Measurements from ENCODE around the gene MTHFD1L. TPM values are rescaled to one million over a fixed set of nuclear protein-coding genes. Genes with fewer than 3 reads are reported as not detected.

The MTHFD1L gene
- total and polyA plus RNA-seq, 2 of the 4 experiments (the other 2 are of a cell fraction), result 43.5 to 53.2 TPM

DNA sequence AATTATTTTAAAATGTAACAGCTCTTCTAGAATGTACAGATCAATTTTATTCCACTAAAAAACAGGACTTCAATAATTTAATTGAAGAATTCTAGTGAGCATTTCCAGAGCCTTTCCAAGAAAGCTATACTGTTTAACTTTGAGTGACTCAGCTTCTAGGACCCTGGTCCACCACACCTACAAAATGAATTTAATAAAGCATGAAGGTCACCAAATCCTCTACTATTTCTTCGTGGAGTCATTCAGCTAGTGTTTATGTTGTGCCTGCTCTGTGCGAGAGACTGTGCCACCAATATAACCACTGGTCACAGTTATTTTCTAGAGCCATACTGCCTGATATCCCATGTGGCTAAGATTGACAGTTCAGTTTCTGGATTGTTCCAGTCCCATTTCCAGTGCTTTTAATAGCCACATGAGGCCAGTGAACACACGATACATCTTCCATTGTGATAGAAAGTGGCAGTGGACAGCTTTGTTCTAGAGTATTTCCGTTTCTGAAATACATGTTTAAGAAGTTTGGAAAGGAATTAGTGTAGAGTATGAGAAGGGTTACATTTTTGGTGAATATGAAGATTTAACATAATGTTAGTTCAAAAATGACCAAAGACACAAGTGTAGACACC lies 160.7 kb downstream of the MTHFD1L start:
- H3K27ac ChIP-seq (ENCODE audit: insufficient read depth, low read length), result no peak overlapping the region
- in situ Hi-C loops (cut with MboI; ENCODE audit: low sequenced_read_pairs) (no loop called here), intact Hi-C loops (cut with micrococcal nuclease) (no loop called here), dilution Hi-C loops (cut with HindIII; ENCODE audit: low sequenced_read_pairs, unreplicated experiment) (no loop called here)
- DNase-seq, result no peak
- peaks cover 38% of the 10 kb centered on the region for H3K36me3 ChIP-seq (ENCODE audit: control insufficient read depth, insufficient read depth, low read length)
- no peak overlapping the region for H4K8ac ChIP-seq (ENCODE audit: low read depth in 2 of 2, low read length in 2 of 2)
- no peak overlapping the region for H3K4me2 ChIP-seq (ENCODE audit: low read depth, low read length)
- no peak overlapping the region for H2AFZ ChIP-seq (replicated peaks; ENCODE audit: low read length, poor library complexity)
- ChIA-PET POLR2A (ENCODE audit: unreplicated experiment) (no interaction called here), CTCF (interaction anchor here (0.7 to 5.1 kb wide), 2 partner anchors 13 to 341 kb away, joined by 3 to 27 read pairs; no protein-coding TSS in a partner anchor)
- no peak overlapping the region for H2BK20ac ChIP-seq (ENCODE audit: low read depth, low read length)
- H4K20me1 ChIP-seq (ENCODE audit: insufficient read depth, low read length), result no peaks in the 10 kb centered on the region
- H2AK9ac ChIP-seq (replicated peaks; ENCODE audit: low read depth, low read length, poor library complexity), result no peak overlapping the region
- H3K9ac ChIP-seq (ENCODE audit: low read depth, low read length), result no peak overlapping the region
- H3K9me1 ChIP-seq (ENCODE audit: insufficient read depth, low read length), result peaks cover 3% of the 10 kb centered on the region; the same call in 1 of the 2 replicates
- 100% methylated on average over 1 of the region's 4 CpGs; no CpG with 5 or more reads in 1 of the 2 experiments for WGBS, 2 experiments (ENCODE audit: extremely low coverage in 2 of 2, insufficient read length in 1 of 2)
- no peaks in the 10 kb centered on the region for H3K9me3 ChIP-seq (ENCODE audit: control insufficient read depth, insufficient read depth, low read length)
- H3K79me1 ChIP-seq (ENCODE audit: low read depth in 1 of 2, low read length in 2 of 2), result peaks cover 26 to 39% of the 10 kb centered on the region in 2 experiments; a peak in 3 of 4 replicates
- H2BK15ac ChIP-seq (ENCODE audit: low read depth, low read length), result no peak overlapping the region
- no peak overlapping the region for H2BK120ac ChIP-seq (ENCODE audit: low read depth, low read length)
- H3K14ac ChIP-seq (replicated peaks; ENCODE audit: low read depth, low read length), result 0 out of 2 replicates have a peak overlapping the region, but pooled peaks have one; percentile 12
- H3K4me3 ChIP-seq (ENCODE audit: insufficient read depth, low read depth, low read length), result no peak overlapping the region
- H3K56ac ChIP-seq (ENCODE audit: extremely low read depth, insufficient read depth, low read length), result no peak overlapping the region
- H3K23ac ChIP-seq (ENCODE audit: low read depth, low read length), result peak overlapping the region; percentile 3; the same call in 1 of the 2 replicates
- TF ChIP-seq POLR2A (IDR thresholded peaks at IDR 0.05; ENCODE audit: low read depth, low read length), result no peak
- no peak for TF ChIP-seq RCOR1 (IDR thresholded peaks at IDR 0.05; ENCODE audit: insufficient replicate concordance, low read length)
- no peak for TF ChIP-seq CHD1 (IDR thresholded peaks at IDR 0.05; ENCODE audit: low read depth, low read length)
- no peak for TF ChIP-seq MAFK (IDR thresholded peaks at IDR 0.05; ENCODE audit: low read depth, low read length)
- H2AK5ac ChIP-seq (ENCODE audit: low read depth, low read length), result peak overlapping the region; percentile 5
- BruUV-seq (replicated peaks), result no TSS peak
- peaks cover 9% of the 10 kb centered on the region for H3K4me1 ChIP-seq (ENCODE audit: control insufficient read depth, insufficient read depth, low read length)
- no peak overlapping the region for H3K18ac ChIP-seq (ENCODE audit: low read depth, low read length)
- peak; percentile 42; the same call in 1 of the 2 replicates for ATAC-seq (ENCODE audit: low read depth)
- peak overlapping the region; percentile 41 for H2BK5ac ChIP-seq (ENCODE audit: low read depth, low read length, poor library complexity, severe bottlenecking)
- H4K91ac ChIP-seq (ENCODE audit: insufficient read depth, low read depth, low read length), result no peak overlapping the region
- H3K4ac ChIP-seq (ENCODE audit: low read depth, low read length), result no peak overlapping the region
- H3K27me3 ChIP-seq (ENCODE audit: control insufficient read depth, insufficient read depth, low read length), result no peaks in the 10 kb centered on the region
- no peak overlapping the region; the same call in 1 of the 2 replicates for H4K5ac ChIP-seq (ENCODE audit: low read depth, low read length)
